SK-N-SH (cell line): ENCODE measurements around the gene LCOR.

Experiments used
- FOXM1 ChIP-seq: IDR thresholded peaks from 2 replicates; pipeline ENCODE4 v1.4.0; 2012; ENCODE audit warnings: low read depth, mild to moderate bottlenecking
- JUND ChIP-seq: IDR thresholded peaks from 2 replicates; pipeline ENCODE4 v1.4.0; 2012
- MXI1 ChIP-seq: IDR thresholded peaks from 2 replicates; pipeline ENCODE4 v1.6.1; 2012; ENCODE audit warnings: mild to moderate bottlenecking, low read depth, low read length, improper control_type of control experiment
- NFIC ChIP-seq: IDR thresholded peaks from 2 replicates; pipeline ENCODE4 v1.4.0; 2012; ENCODE audit warnings: borderline replicate concordance
- RAD21 ChIP-seq: IDR thresholded peaks from 2 replicates; pipeline ENCODE4 v1.6.1; 2012; ENCODE audit warnings: mild to moderate bottlenecking, low read length
- RFX5 ChIP-seq: IDR thresholded peaks from 2 replicates; pipeline ENCODE4 v1.6.1; 2012; ENCODE audit warnings: mild to moderate bottlenecking, improper control_type of control experiment, low read length
- RXRA ChIP-seq: IDR thresholded peaks from 2 replicates; pipeline ENCODE4 v1.4.0; 2012; ENCODE audit warnings: low read depth, mild to moderate bottlenecking, borderline replicate concordance
- TAF1 ChIP-seq: IDR thresholded peaks from 2 replicates; pipeline ENCODE4 v1.6.1; 2012; ENCODE audit warnings: low read depth, mild to moderate bottlenecking, low read length, moderate library complexity, borderline replicate concordance
- TF ChIP-seq, protein P1 (sequence below): fragments of 200-600 bp; sonication (generic); IDR thresholded peaks from 2 replicates; pipeline ENCODE4 v1.6.1; 2017; ENCODE audit warnings: antibody characterized with exemption, mild to moderate bottlenecking, moderate library complexity
- TF ChIP-seq, protein P2 (sequence below): IDR thresholded peaks from 2 replicates; pipeline ENCODE4 v1.6.1; 2012; ENCODE audit warnings: mild to moderate bottlenecking, low read depth, low read length, moderate library complexity
- TF ChIP-seq, protein P3 (sequence below): IDR thresholded peaks from 2 replicates; pipeline ENCODE4 v1.4.0; 2012; ENCODE audit warnings: low read depth
- TF ChIP-seq, protein P4 (sequence below): IDR thresholded peaks from 2 replicates; pipeline ENCODE4 v1.4.0; 2012; ENCODE audit warnings: low read depth, borderline replicate concordance
- TF ChIP-seq, protein P5 (sequence below): IDR thresholded peaks from 2 replicates; pipeline ENCODE4 v1.4.0; 2012; ENCODE audit warnings: low read depth, borderline replicate concordance

DNA sequence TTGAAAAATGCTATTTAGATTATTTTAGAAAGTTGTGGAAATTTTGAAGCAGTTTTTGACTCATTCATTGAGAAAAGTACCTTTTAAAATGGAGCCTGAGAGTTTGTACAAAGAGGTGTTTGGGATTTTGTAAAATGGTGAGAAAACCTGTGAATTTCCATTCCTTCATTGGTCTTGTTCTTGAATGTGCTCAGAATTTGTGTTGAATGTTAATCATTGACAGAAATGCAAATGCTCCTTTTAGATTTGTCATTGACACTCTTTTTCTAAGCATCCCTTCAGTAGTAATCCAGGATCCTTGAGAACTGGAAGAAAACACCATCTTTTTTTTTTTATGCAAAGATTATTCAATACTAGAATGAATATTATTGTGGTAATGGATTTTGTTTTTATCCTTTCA lies 74.8 kb downstream of the LCOR start:
- TF ChIP-seq, protein P1, sequence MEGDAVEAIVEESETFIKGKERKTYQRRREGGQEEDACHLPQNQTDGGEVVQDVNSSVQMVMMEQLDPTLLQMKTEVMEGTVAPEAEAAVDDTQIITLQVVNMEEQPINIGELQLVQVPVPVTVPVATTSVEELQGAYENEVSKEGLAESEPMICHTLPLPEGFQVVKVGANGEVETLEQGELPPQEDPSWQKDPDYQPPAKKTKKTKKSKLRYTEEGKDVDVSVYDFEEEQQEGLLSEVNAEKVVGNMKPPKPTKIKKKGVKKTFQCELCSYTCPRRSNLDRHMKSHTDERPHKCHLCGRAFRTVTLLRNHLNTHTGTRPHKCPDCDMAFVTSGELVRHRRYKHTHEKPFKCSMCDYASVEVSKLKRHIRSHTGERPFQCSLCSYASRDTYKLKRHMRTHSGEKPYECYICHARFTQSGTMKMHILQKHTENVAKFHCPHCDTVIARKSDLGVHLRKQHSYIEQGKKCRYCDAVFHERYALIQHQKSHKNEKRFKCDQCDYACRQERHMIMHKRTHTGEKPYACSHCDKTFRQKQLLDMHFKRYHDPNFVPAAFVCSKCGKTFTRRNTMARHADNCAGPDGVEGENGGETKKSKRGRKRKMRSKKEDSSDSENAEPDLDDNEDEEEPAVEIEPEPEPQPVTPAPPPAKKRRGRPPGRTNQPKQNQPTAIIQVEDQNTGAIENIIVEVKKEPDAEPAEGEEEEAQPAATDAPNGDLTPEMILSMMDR, result no peak
- TF ChIP-seq MXI1 (no peak), JUND (no peak), RXRA (no peak), TAF1 (no peak), RAD21 (no peak), FOXM1 (no peak), RFX5 (no peak), NFIC (no peak)
- TF ChIP-seq, protein P2, sequence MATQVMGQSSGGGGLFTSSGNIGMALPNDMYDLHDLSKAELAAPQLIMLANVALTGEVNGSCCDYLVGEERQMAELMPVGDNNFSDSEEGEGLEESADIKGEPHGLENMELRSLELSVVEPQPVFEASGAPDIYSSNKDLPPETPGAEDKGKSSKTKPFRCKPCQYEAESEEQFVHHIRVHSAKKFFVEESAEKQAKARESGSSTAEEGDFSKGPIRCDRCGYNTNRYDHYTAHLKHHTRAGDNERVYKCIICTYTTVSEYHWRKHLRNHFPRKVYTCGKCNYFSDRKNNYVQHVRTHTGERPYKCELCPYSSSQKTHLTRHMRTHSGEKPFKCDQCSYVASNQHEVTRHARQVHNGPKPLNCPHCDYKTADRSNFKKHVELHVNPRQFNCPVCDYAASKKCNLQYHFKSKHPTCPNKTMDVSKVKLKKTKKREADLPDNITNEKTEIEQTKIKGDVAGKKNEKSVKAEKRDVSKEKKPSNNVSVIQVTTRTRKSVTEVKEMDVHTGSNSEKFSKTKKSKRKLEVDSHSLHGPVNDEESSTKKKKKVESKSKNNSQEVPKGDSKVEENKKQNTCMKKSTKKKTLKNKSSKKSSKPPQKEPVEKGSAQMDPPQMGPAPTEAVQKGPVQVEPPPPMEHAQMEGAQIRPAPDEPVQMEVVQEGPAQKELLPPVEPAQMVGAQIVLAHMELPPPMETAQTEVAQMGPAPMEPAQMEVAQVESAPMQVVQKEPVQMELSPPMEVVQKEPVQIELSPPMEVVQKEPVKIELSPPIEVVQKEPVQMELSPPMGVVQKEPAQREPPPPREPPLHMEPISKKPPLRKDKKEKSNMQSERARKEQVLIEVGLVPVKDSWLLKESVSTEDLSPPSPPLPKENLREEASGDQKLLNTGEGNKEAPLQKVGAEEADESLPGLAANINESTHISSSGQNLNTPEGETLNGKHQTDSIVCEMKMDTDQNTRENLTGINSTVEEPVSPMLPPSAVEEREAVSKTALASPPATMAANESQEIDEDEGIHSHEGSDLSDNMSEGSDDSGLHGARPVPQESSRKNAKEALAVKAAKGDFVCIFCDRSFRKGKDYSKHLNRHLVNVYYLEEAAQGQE, result no peak
- TF ChIP-seq, protein P3, sequence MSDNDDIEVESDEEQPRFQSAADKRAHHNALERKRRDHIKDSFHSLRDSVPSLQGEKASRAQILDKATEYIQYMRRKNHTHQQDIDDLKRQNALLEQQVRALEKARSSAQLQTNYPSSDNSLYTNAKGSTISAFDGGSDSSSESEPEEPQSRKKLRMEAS, result no peak
- TF ChIP-seq, protein P4, sequence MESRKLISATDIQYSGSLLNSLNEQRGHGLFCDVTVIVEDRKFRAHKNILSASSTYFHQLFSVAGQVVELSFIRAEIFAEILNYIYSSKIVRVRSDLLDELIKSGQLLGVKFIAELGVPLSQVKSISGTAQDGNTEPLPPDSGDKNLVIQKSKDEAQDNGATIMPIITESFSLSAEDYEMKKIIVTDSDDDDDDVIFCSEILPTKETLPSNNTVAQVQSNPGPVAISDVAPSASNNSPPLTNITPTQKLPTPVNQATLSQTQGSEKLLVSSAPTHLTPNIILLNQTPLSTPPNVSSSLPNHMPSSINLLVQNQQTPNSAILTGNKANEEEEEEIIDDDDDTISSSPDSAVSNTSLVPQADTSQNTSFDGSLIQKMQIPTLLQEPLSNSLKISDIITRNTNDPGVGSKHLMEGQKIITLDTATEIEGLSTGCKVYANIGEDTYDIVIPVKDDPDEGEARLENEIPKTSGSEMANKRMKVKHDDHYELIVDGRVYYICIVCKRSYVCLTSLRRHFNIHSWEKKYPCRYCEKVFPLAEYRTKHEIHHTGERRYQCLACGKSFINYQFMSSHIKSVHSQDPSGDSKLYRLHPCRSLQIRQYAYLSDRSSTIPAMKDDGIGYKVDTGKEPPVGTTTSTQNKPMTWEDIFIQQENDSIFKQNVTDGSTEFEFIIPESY, result no peak
- TF ChIP-seq, protein P5, sequence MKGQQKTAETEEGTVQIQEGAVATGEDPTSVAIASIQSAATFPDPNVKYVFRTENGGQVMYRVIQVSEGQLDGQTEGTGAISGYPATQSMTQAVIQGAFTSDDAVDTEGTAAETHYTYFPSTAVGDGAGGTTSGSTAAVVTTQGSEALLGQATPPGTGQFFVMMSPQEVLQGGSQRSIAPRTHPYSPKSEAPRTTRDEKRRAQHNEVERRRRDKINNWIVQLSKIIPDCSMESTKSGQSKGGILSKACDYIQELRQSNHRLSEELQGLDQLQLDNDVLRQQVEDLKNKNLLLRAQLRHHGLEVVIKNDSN, result no peak
